Stimulated activated CD4-positive, alpha-beta T cell treated with anti-CD3 and anti-CD28 coated beads, TNF-alpha, amount 100 ng/mL, for 4 hours (primary cell): ENCODE measurements around the gene CYB561D1.
"Not testable (repeated sequence)": the region's sequence is repeated elsewhere in the genome, so short reads cannot be mapped to it uniquely, and the experiment has no call there.

Experiments
- DNase-seq, 3 experiments: peaks; one replicate each; pipeline ENCODE4 v3.0.0-alpha.2; 2020; ENCODE audit warnings: low read depth in 3 of 3

Gene CYB561D1

GRCh38 chr1:109493805-109494539, at the start of gene CYB561D1:
Gene CYB561D1, plus strand, starts transcription at chr1:109494094. Its CDS starts 46 bp downstream, at chr1:109494140.
- peak; percentile 79 to 82 (median 81) for DNase-seq

GRCh38 chr1:109444346-109444745, 49.5 kb upstream of the CYB561D1 start:
- no peak for DNase-seq

- DNase-seq: not testable (repeated sequence)
These were observed 47.8 kb upstream of the CYB561D1 start for GRCh38 chr1:109445949-109446695.

GRCh38 chr1:109447524-109447923, 46.4 kb upstream of the CYB561D1 start:
- no peak for DNase-seq

- DNase-seq: no peak
These were observed 39.3 kb upstream of the CYB561D1 start for GRCh38 chr1:109454497-109455133.

- no peak for DNase-seq
These were observed 36.1 kb upstream of the CYB561D1 start for GRCh38 chr1:109457819-109458218.

- no peak for DNase-seq
These were observed 27.8 kb upstream of the CYB561D1 start for GRCh38 chr1:109466125-109466451.

GRCh38 chr1:109466452-109467300, 27.2 kb upstream of the CYB561D1 start, which contains the start of gene SYPL2:
Gene SYPL2, plus strand, starts transcription at chr1:109466546. Its CDS starts 298 bp downstream, at chr1:109466844.
- DNase-seq: no peak

GRCh38 chr1:109467301-109467777, 26.6 kb upstream of the CYB561D1 start:
- no peak for DNase-seq

- DNase-seq: no peak
These were observed 25.8 kb upstream of the CYB561D1 start for GRCh38 chr1:109468061-109468460.

GRCh38 chr1:109468903-109469302, 25.0 kb upstream of the CYB561D1 start:
- DNase-seq: no peak

GRCh38 chr1:109470245-109470644, 23.6 kb upstream of the CYB561D1 start:
- no peak for DNase-seq

GRCh38 chr1:109472779-109473178, 21.1 kb upstream of the CYB561D1 start:
- DNase-seq: no peak

- DNase-seq: not testable (repeated sequence)
These were observed 20.4 kb upstream of the CYB561D1 start for GRCh38 chr1:109473284-109474057.

- no peak for DNase-seq
These were observed 19.2 kb upstream of the CYB561D1 start for GRCh38 chr1:109474697-109475096.

- no peak for DNase-seq
These were observed 18.6 kb upstream of the CYB561D1 start for GRCh38 chr1:109475261-109475660.

GRCh38 chr1:109476825-109477224, 17.1 kb upstream of the CYB561D1 start:
- no peak for DNase-seq

GRCh38 chr1:109477821-109478220, 16.1 kb upstream of the CYB561D1 start:
- DNase-seq: no peak

GRCh38 chr1:109478806-109479205, 15.1 kb upstream of the CYB561D1 start:
- DNase-seq: no peak

GRCh38 chr1:109479311-109479710, 14.6 kb upstream of the CYB561D1 start:
- no peak for DNase-seq

- DNase-seq: no peak
These were observed 14.0 kb upstream of the CYB561D1 start for GRCh38 chr1:109479901-109480300.
